HL-60 (cell line): ENCODE results near the gene PTDSS2.

Experiments
- GABPA ChIP-seq: IDR thresholded peaks from 2 replicates; pipeline ENCODE4 v1.6.1; 2012; ENCODE audit warnings: low read depth
- POLR2AphosphoS5 ChIP-seq: IDR thresholded peaks from 2 replicates; pipeline ENCODE4 v1.6.1; 2012; ENCODE audit warnings: low read depth
- TF ChIP-seq, protein P1 (sequence below): IDR thresholded peaks from one replicate; pipeline ENCODE4 v1.5.1; 2011; ENCODE audit warnings: low read length, control low read depth, inconsistent platforms; ENCODE audit not compliant: insufficient read depth
- TF ChIP-seq, protein P2 (sequence below): IDR thresholded peaks from 2 replicates; pipeline ENCODE4 v1.6.1; 2012; ENCODE audit warnings: low read depth; ENCODE audit not compliant: insufficient replicate concordance

GRCh38 chr11:403021-403760 is 46.9 kb upstream of the PTDSS2 start:
- TF ChIP-seq, protein P1, sequence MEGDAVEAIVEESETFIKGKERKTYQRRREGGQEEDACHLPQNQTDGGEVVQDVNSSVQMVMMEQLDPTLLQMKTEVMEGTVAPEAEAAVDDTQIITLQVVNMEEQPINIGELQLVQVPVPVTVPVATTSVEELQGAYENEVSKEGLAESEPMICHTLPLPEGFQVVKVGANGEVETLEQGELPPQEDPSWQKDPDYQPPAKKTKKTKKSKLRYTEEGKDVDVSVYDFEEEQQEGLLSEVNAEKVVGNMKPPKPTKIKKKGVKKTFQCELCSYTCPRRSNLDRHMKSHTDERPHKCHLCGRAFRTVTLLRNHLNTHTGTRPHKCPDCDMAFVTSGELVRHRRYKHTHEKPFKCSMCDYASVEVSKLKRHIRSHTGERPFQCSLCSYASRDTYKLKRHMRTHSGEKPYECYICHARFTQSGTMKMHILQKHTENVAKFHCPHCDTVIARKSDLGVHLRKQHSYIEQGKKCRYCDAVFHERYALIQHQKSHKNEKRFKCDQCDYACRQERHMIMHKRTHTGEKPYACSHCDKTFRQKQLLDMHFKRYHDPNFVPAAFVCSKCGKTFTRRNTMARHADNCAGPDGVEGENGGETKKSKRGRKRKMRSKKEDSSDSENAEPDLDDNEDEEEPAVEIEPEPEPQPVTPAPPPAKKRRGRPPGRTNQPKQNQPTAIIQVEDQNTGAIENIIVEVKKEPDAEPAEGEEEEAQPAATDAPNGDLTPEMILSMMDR, result no peak
- TF ChIP-seq GABPA (no peak), POLR2AphosphoS5 (no peak)
- TF ChIP-seq, protein P2, sequence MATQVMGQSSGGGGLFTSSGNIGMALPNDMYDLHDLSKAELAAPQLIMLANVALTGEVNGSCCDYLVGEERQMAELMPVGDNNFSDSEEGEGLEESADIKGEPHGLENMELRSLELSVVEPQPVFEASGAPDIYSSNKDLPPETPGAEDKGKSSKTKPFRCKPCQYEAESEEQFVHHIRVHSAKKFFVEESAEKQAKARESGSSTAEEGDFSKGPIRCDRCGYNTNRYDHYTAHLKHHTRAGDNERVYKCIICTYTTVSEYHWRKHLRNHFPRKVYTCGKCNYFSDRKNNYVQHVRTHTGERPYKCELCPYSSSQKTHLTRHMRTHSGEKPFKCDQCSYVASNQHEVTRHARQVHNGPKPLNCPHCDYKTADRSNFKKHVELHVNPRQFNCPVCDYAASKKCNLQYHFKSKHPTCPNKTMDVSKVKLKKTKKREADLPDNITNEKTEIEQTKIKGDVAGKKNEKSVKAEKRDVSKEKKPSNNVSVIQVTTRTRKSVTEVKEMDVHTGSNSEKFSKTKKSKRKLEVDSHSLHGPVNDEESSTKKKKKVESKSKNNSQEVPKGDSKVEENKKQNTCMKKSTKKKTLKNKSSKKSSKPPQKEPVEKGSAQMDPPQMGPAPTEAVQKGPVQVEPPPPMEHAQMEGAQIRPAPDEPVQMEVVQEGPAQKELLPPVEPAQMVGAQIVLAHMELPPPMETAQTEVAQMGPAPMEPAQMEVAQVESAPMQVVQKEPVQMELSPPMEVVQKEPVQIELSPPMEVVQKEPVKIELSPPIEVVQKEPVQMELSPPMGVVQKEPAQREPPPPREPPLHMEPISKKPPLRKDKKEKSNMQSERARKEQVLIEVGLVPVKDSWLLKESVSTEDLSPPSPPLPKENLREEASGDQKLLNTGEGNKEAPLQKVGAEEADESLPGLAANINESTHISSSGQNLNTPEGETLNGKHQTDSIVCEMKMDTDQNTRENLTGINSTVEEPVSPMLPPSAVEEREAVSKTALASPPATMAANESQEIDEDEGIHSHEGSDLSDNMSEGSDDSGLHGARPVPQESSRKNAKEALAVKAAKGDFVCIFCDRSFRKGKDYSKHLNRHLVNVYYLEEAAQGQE, result no peak
